C4-2B (cell line): ENCODE results near the gene RPL6.
A peak's percentile ranks its signal among the peaks of the same experiment; 100 is the strongest.
"Not testable (repeated sequence)": the region's sequence is repeated elsewhere in the genome, so short reads cannot be mapped to it uniquely, and the experiment has no call there.

Experiments
- H3K27ac ChIP-seq: fragments of 450-650 bp; 2 replicates; pipeline ENCODE4 v1.5.1; 2017
- CTCF ChIP-seq: fragments of 450-650 bp; conservative IDR thresholded peaks from 2 replicates; pipeline ENCODE4 v1.5.1; 2017; ENCODE audit warnings: mild to moderate bottlenecking
- ZFX ChIP-seq: fragments of 450-650 bp; IDR thresholded peaks from 2 replicates; pipeline ENCODE4 v1.6.1; 2017

Gene RPL6

GRCh38 chr12:112409064-112409905, at the start of gene RPL6:
RPL6 (minus strand) TSS chr12:112409605; CDS start chr12:112408656, 949 bp downstream.
- TF ChIP-seq CTCF (no peak), ZFX (peak; percentile 48; the same call in 1 of the 2 replicates)
- peak within 1 kb of the TSS; percentile 97 for H3K27ac ChIP-seq

GRCh38 chr12:112458751-112459150, 49.3 kb upstream of the RPL6 start:
- TF ChIP-seq CTCF (no peak), ZFX (no peak)
- no peak overlapping the region for H3K27ac ChIP-seq

GRCh38 chr12:112458330-112458729, 48.9 kb upstream of the RPL6 start:
- no peak overlapping the region for H3K27ac ChIP-seq
- TF ChIP-seq CTCF: no peak
- TF ChIP-seq ZFX: no peak

GRCh38 chr12:112457142-112457541, 47.7 kb upstream of the RPL6 start:
- not testable (repeated sequence) for H3K27ac ChIP-seq

GRCh38 chr12:112456029-112456428, 46.6 kb upstream of the RPL6 start:
- TF ChIP-seq CTCF: no peak
- TF ChIP-seq ZFX: no peak

GRCh38 chr12:112450725-112451124, 41.3 kb upstream of the RPL6 start:
- TF ChIP-seq ZFX (no peak), CTCF (no peak)
- no peak overlapping the region for H3K27ac ChIP-seq

More at GRCh38 chr12:112456029-112456428, 46.6 kb upstream of the RPL6 start:
- H3K27ac ChIP-seq: no peak overlapping the region

- not testable (repeated sequence) for H3K27ac ChIP-seq
Measured at GRCh38 chr12:112448165-112448564, 38.8 kb upstream of the RPL6 start.

GRCh38 chr12:112447106-112447505, 37.7 kb upstream of the RPL6 start:
- TF ChIP-seq CTCF (no peak), ZFX (no peak)
- H3K27ac ChIP-seq: no peak overlapping the region
